WTC11 (cell line): Measurements from ENCODE around the gene AFAP1L1. TPM values are rescaled to one million over a fixed set of nuclear protein-coding genes. Genes with fewer than 3 reads are reported as not detected.
A peak's percentile ranks its signal among the peaks of the same experiment; 100 is the strongest.

Experiments used
- ATAC-seq: fragments of 200-7000 bp; cut with Tn5 transposase; 2 replicates; pipeline ENCODE4 v1.10.0; 2021; ENCODE audit warnings: mild to moderate bottlenecking, moderate library complexity
- CTCF ChIA-PET: fragments of 300-600 bp; sonication (Branson Sonifier 250); formaldehyde crosslinking; loops from one replicate; lab custom pipeline; 2021; ENCODE audit warnings: antibody characterized with exemption; lab: Charles Lee
- POLR2A ChIA-PET: fragments of 350-600 bp; sonication (Branson Sonifier 250); formaldehyde crosslinking; loops from one replicate; lab custom pipeline; 2021; ENCODE audit warnings: antibody characterized with exemption; lab: Charles Lee
- DNase-seq: peaks from one replicate; pipeline ENCODE4 v3.0.0; 2021; ENCODE audit warnings: low spot score
- H3K27ac Mint-ChIP-seq: 2 replicates; pipeline ENCODE4 v1.8.0; 2021; ENCODE audit warnings: mixed read lengths
- H3K27me3 Mint-ChIP-seq: 2 replicates; pipeline ENCODE4 v1.8.0; 2021; ENCODE audit warnings: low read depth, mild to moderate bottlenecking, moderate library complexity, mixed read lengths
- H3K36me3 Mint-ChIP-seq: 2 replicates; pipeline ENCODE4 v1.8.0; 2021; ENCODE audit warnings: mixed read lengths
- H3K4me1 Mint-ChIP-seq: 2 replicates; pipeline ENCODE4 v1.8.0; 2022; ENCODE audit warnings: mixed read lengths
- H3K4me3 Mint-ChIP-seq: 2 replicates; pipeline ENCODE4 v1.8.0; 2021; ENCODE audit warnings: mild to moderate bottlenecking, moderate library complexity, mixed read lengths
- H3K9me3 Mint-ChIP-seq: 2 replicates; pipeline ENCODE4 v1.8.0; 2021; ENCODE audit warnings: mixed read lengths
- ATF1 ChIP-seq: sonication (generic); formaldehyde crosslinking; IDR thresholded peaks from 2 replicates; pipeline ENCODE4 v1.8.1; 2023; ENCODE audit warnings: mild to moderate bottlenecking, moderate library complexity, missing genetic modification reagents
- FOXJ3 ChIP-seq: sonication (generic); formaldehyde crosslinking; IDR thresholded peaks from 2 replicates; pipeline ENCODE4 v1.9.0; 2021; ENCODE audit warnings: missing genetic modification reagents, mild to moderate bottlenecking, borderline replicate concordance
- FOXP1 ChIP-seq: sonication (generic); formaldehyde crosslinking; IDR thresholded peaks from 2 replicates; pipeline ENCODE4 v1.8.0; 2022; ENCODE audit warnings: missing genetic modification reagents, mild to moderate bottlenecking, moderate library complexity, borderline replicate concordance
- GRHL2 ChIP-seq: fragments of 250-450 bp; sonication (Bioruptor Pico); IDR thresholded peaks from 2 replicates; pipeline ENCODE4 v1.8.0; 2022; ENCODE audit warnings: mild to moderate bottlenecking, moderate library complexity; ENCODE audit not compliant: insufficient replicate concordance, severe bottlenecking
- GTF2I ChIP-seq: fragments of 250-450 bp; sonication (Bioruptor Pico); conservative IDR thresholded peaks from 2 replicates; pipeline ENCODE4 v1.4.0; 2021; ENCODE audit warnings: mild to moderate bottlenecking
- HMGA2 ChIP-seq: fragments of 250-450 bp; sonication (Bioruptor Pico); IDR thresholded peaks from 2 replicates; pipeline ENCODE4 v1.4.0; 2021; ENCODE audit warnings: mild to moderate bottlenecking, moderate library complexity
- KAT7 ChIP-seq: sonication (generic); formaldehyde crosslinking; IDR thresholded peaks from 2 replicates; pipeline ENCODE4 v1.8.1; 2023; ENCODE audit warnings: missing genetic modification reagents, mild to moderate bottlenecking, borderline replicate concordance
- MXD4 ChIP-seq: fragments of 250-450 bp; sonication (Bioruptor Pico); IDR thresholded peaks from 2 replicates; pipeline ENCODE4 v1.8.0; 2021; ENCODE audit warnings: mild to moderate bottlenecking, moderate library complexity, borderline replicate concordance
- NFATC4 ChIP-seq: fragments of 250-450 bp; sonication (Bioruptor Pico); IDR thresholded peaks from 2 replicates; pipeline ENCODE4 v1.9.0; 2021; ENCODE audit warnings: mild to moderate bottlenecking
- NFE2L1 ChIP-seq: sonication (generic); formaldehyde crosslinking; IDR thresholded peaks from 2 replicates; pipeline ENCODE4 v1.8.1; 2023; ENCODE audit warnings: missing genetic modification reagents
- NR1H2 ChIP-seq: sonication (generic); formaldehyde crosslinking; IDR thresholded peaks from 2 replicates; pipeline ENCODE4 v1.9.0; 2021; ENCODE audit warnings: mild to moderate bottlenecking, moderate library complexity, missing genetic modification reagents
- TCF7 ChIP-seq: sonication (generic); formaldehyde crosslinking; IDR thresholded peaks from 2 replicates; pipeline ENCODE4 v1.8.0; 2022; ENCODE audit warnings: mild to moderate bottlenecking, low read depth, missing genetic modification reagents, moderate library complexity
- ZBTB21 ChIP-seq: sonication (generic); formaldehyde crosslinking; IDR thresholded peaks from 2 replicates; pipeline ENCODE4 v1.8.1; 2023; ENCODE audit warnings: mild to moderate bottlenecking, missing genetic modification reagents, borderline replicate concordance
- ZNF138 ChIP-seq: sonication (generic); formaldehyde crosslinking; conservative IDR thresholded peaks from 2 replicates; pipeline ENCODE4 v1.8.1; 2022; ENCODE audit warnings: mild to moderate bottlenecking, moderate library complexity, missing genetic modification reagents
- total RNA-seq: library from RNA; stranded (reverse); gene quantifications from 3 replicates; pipeline ENCODE4 v1.2.3, GENCODE V29; 2021
- TF ChIP-seq, protein P1 (sequence below): sonication (generic); formaldehyde crosslinking; conservative IDR thresholded peaks from 2 replicates; pipeline ENCODE4 v1.8.1; 2022; ENCODE audit warnings: mild to moderate bottlenecking, missing genetic modification reagents
- TF ChIP-seq, protein P2 (sequence below): sonication (generic); formaldehyde crosslinking; IDR thresholded peaks from 2 replicates; pipeline ENCODE4 v1.8.1; 2022; ENCODE audit warnings: low read depth, mild to moderate bottlenecking, moderate library complexity, missing genetic modification reagents, borderline replicate concordance
- TF ChIP-seq, protein P3 (sequence below): fragments of 200-600 bp; IDR thresholded peaks from 2 replicates; pipeline ENCODE4 v1.8.0; 2022; ENCODE audit warnings: antibody characterized with exemption
- TF ChIP-seq, protein P4 (sequence below): sonication (generic); formaldehyde crosslinking; IDR thresholded peaks from 2 replicates; pipeline ENCODE4 v1.8.1; 2023; ENCODE audit warnings: mild to moderate bottlenecking, missing genetic modification reagents, moderate library complexity
- TF ChIP-seq, protein P5 (sequence below): sonication (generic); formaldehyde crosslinking; IDR thresholded peaks from 2 replicates; pipeline ENCODE4 v1.8.0; 2022; ENCODE audit warnings: mild to moderate bottlenecking, missing genetic modification reagents

AFAP1L1 gene
- total RNA-seq, 1 experiment from 2014 or later: 8.4 TPM

DNA sequence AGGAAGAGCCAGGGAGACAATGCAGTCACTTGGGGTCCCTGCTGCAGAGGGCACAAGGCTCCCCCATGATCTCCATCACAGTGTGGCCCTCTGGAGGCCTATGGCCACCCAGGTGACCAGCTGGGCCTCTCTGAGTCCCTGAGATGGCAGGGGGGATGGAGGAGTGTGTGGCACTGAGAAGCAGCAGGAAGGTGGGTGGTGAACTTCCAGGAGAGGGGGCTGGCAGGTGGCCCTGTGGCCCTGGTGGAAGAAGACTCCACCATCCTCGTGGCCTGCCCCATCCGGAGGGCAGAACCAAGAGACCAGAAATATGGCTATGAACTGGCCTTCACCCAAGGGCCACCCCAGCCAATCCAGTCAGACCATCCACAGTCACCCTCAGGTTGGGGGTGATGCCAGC lies 31.7 kb upstream of the AFAP1L1 start:
- CTCF ChIA-PET: interaction anchor here (1.6 kb wide), 1 partner anchor 29 kb away, joined by 3 read pairs; no protein-coding TSS in a partner anchor

DNA sequence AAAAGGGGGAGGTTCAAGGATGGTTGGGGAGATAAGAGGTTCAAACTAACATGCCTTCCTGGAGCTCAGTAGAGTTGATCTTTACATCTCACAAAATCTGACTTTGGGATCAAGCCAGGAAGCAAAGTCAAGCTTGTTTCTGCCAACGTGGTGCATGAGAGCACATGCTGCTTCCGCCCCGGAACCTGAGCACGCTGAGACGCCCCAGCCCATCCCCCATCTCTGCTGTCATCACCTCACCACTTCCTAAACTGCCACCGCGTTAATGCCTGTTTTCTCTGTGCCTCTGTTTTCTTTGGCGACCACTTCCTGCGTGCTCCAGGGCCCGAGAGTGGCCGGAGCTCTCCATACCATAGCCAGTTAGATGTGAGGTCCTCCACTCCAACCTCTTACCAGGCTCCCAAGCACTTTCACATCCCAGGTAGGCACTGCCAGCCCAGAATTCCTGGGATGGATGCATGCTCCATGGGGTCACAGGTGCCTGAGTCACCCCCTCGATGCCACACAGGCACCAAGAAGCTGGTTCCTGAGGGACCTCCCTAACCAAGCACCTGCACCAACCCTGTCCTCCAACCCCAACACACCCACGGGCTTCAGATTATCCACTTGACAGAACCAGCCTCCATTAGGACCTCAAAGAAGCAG lies 31.2 kb upstream of the AFAP1L1 start:
- CTCF ChIA-PET: interaction anchor here (0.6 to 1.6 kb wide), 3 partner anchors 24 to 258 kb away, joined by 3 to 4 read pairs (median 3); no protein-coding TSS in a partner anchor
- Mint-ChIP-seq H3K9me3 (no peaks in the 10 kb centered on the region), H3K4me3 (no peak overlapping the region), H3K27me3 (peaks cover 4% of the 10 kb centered on the region; the same call in 1 of the 2 replicates), H3K4me1 (peaks cover 3% of the 10 kb centered on the region; the same call in 1 of the 2 replicates), H3K27ac (peak overlapping the region; percentile 14; the same call in 1 of the 2 replicates), H3K36me3 (no peaks in the 10 kb centered on the region)
- DNase-seq (no peak), ATAC-seq (no peak)
- TF ChIP-seq, protein P1, sequence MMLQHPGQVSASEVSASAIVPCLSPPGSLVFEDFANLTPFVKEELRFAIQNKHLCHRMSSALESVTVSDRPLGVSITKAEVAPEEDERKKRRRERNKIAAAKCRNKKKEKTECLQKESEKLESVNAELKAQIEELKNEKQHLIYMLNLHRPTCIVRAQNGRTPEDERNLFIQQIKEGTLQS (CRISPR knock-in tag): no peak
- TF ChIP-seq FOXJ3 (CRISPR knock-in tag) (no peak), ZNF138 (no peak), NR1H2 (CRISPR knock-in tag) (no peak), GTF2I (CRISPR knock-in tag) (no peak), NFATC4 (CRISPR knock-in tag) (no peak), FOXP1 (CRISPR knock-in tag) (no peak), TCF7 (CRISPR knock-in tag) (no peak), MXD4 (no peak), KAT7 (no peak), ATF1 (CRISPR knock-in tag) (no peak)
- TF ChIP-seq, protein P2, sequence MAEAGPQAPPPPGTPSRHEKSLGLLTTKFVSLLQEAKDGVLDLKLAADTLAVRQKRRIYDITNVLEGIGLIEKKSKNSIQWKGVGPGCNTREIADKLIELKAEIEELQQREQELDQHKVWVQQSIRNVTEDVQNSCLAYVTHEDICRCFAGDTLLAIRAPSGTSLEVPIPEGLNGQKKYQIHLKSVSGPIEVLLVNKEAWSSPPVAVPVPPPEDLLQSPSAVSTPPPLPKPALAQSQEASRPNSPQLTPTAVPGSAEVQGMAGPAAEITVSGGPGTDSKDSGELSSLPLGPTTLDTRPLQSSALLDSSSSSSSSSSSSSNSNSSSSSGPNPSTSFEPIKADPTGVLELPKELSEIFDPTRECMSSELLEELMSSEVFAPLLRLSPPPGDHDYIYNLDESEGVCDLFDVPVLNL: no peak
- POLR2A ChIA-PET: no interaction called here

More for the DNA sequence above, 31.7 kb upstream of the AFAP1L1 start:
- DNase-seq (no peak), ATAC-seq (no peak)
- no peak for TF ChIP-seq NFE2L1 (CRISPR knock-in tag)
- TF ChIP-seq, protein P3, sequence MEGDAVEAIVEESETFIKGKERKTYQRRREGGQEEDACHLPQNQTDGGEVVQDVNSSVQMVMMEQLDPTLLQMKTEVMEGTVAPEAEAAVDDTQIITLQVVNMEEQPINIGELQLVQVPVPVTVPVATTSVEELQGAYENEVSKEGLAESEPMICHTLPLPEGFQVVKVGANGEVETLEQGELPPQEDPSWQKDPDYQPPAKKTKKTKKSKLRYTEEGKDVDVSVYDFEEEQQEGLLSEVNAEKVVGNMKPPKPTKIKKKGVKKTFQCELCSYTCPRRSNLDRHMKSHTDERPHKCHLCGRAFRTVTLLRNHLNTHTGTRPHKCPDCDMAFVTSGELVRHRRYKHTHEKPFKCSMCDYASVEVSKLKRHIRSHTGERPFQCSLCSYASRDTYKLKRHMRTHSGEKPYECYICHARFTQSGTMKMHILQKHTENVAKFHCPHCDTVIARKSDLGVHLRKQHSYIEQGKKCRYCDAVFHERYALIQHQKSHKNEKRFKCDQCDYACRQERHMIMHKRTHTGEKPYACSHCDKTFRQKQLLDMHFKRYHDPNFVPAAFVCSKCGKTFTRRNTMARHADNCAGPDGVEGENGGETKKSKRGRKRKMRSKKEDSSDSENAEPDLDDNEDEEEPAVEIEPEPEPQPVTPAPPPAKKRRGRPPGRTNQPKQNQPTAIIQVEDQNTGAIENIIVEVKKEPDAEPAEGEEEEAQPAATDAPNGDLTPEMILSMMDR: no peak
- TF ChIP-seq ZBTB21: no peak
- H3K4me1 Mint-ChIP-seq: peaks cover 3% of the 10 kb centered on the region; the same call in 1 of the 2 replicates
- H3K36me3 Mint-ChIP-seq: no peaks in the 10 kb centered on the region
- no peak overlapping the region for H3K4me3 Mint-ChIP-seq
- POLR2A ChIA-PET: no interaction called here
- no peaks in the 10 kb centered on the region for H3K9me3 Mint-ChIP-seq
- no peak overlapping the region for H3K27ac Mint-ChIP-seq
- peaks cover 4% of the 10 kb centered on the region; the same call in 1 of the 2 replicates for H3K27me3 Mint-ChIP-seq

DNA sequence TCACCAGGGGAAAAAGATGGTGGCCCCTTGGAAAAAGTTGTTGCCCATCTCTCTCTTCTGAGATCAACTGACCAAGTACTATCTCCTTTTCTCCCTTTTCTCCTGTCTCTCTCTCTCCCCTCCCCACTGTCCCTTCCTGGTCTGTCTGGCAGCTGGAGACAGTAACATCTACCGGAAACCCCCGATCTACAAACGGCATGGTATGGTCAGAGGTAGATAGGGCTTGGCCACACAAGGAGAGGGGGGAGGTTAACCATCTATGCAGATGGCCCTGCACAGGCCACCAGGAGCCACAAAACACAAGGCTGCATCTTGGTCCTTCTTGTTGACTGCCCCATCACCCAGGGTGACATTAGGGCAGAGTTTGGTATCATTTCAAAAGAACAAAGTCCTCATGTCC lies 29.3 kb upstream of the AFAP1L1 start:
- Mint-ChIP-seq H3K4me3 (no peak overlapping the region), H3K9me3 (peaks cover 8% of the 10 kb centered on the region), H3K36me3 (0 out of 2 replicates have a peak, but pooled peaks cover 2% of the 10 kb centered on the region), H3K27me3 (peaks cover 9% of the 10 kb centered on the region; the same call in 1 of the 2 replicates), H3K27ac (no peak overlapping the region), H3K4me1 (peaks cover 3% of the 10 kb centered on the region; the same call in 1 of the 2 replicates)
- DNase-seq: no peak
- ChIA-PET CTCF (interaction anchor here (1.2 kb wide), 1 partner anchor 14 kb away, joined by 3 read pairs; no protein-coding TSS in a partner anchor), POLR2A (no interaction called here)
- TF ChIP-seq HMGA2: no peak
- TF ChIP-seq, protein P4, sequence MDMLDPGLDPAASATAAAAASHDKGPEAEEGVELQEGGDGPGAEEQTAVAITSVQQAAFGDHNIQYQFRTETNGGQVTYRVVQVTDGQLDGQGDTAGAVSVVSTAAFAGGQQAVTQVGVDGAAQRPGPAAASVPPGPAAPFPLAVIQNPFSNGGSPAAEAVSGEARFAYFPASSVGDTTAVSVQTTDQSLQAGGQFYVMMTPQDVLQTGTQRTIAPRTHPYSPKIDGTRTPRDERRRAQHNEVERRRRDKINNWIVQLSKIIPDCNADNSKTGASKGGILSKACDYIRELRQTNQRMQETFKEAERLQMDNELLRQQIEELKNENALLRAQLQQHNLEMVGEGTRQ (CRISPR knock-in tag): no peak
- no peak for TF ChIP-seq ZBTB21
- TF ChIP-seq, protein P5, sequence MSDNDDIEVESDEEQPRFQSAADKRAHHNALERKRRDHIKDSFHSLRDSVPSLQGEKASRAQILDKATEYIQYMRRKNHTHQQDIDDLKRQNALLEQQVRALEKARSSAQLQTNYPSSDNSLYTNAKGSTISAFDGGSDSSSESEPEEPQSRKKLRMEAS: no peak
- TF ChIP-seq GRHL2 (CRISPR knock-in tag): no peak
- TF ChIP-seq, all 79 proteins: peak for 0
- no peak for ATAC-seq
